SK-N-SH (cell line): ENCODE measurements around the gene CHMP6. TPM values are rescaled to one million over a fixed set of nuclear protein-coding genes. Genes with fewer than 3 reads are reported as not detected.
A peak's percentile ranks its signal among the peaks of the same experiment; 100 is the strongest.

Experiments
- CTCF ChIA-PET: fragments of 300-600, 350-600 bp; formaldehyde crosslinking; extraction: SDS; loops from one replicate; lab custom pipeline; 2021; lab: Yijun Ruan, JAX
- POLR2A ChIA-PET: fragments of 350-600 bp; sonication (Branson Sonifier 250); formaldehyde crosslinking; extraction: SDS; loops from one replicate; lab custom pipeline; 2020; ENCODE audit warnings: antibody characterized with exemption, inconsistent platforms; lab: Yijun Ruan, JAX
- DNase-seq: peaks from one replicate; pipeline ENCODE4 v3.0.0; 2012
- H2AFZ ChIP-seq: fragments of 200-600 bp; sonication (generic); 2 replicates; pipeline ENCODE4 v1.8.1; 2016; ENCODE audit warnings: antibody characterized with exemption, mild to moderate bottlenecking, low read depth
- H3F3A ChIP-seq: fragments of 200-600 bp; sonication (generic); replicated peaks from 2 replicates; pipeline ENCODE3; 2016; ENCODE audit warnings: antibody characterized with exemption, mild to moderate bottlenecking; ENCODE audit not compliant: insufficient read depth
- H3K27ac ChIP-seq, 2 experiments: fragments of 200-500 bp in 1 of 2; fragments of 200-600 bp in 1 of 2; sonication (Bioruptor generic) in 1 of 2; sonication (generic), shearing (Covaris generic) in 1 of 2; 2 replicates each; pipeline versions ENCODE4 v1.5.1 to v1.6.1; 2014 to 2016; ENCODE audit warnings: low read depth in 2 of 2, inconsistent platforms in 1 of 2, low read length in 1 of 2, mild to moderate bottlenecking in 1 of 2, mixed read lengths in 1 of 2
- H3K27me3 ChIP-seq: fragments of 200-600 bp; sonication (generic), shearing (Covaris generic); 2 replicates; pipeline ENCODE4 v1.6.1; 2016; ENCODE audit warnings: mixed run types; ENCODE audit not compliant: insufficient read depth
- H3K36me3 ChIP-seq, 2 experiments: fragments of 200-500 bp in 1 of 2; fragments of 200-600 bp in 1 of 2; sonication (Bioruptor generic) in 1 of 2; sonication (generic) in 1 of 2; replicated peaks in 1 of 2; 2 replicates each; pipeline versions ENCODE3 to v1.5.1; 2014 to 2016; ENCODE audit warnings: low read length in 1 of 2, mild to moderate bottlenecking in 1 of 2; ENCODE audit not compliant: insufficient read depth in 2 of 2, control insufficient read depth in 1 of 2
- H3K4me1 ChIP-seq, 2 experiments: fragments of 200-500 bp in 1 of 2; fragments of 200-600 bp in 1 of 2; sonication (Bioruptor generic) in 1 of 2; sonication (generic), shearing (Covaris generic) in 1 of 2; 2 replicates each; pipeline versions ENCODE4 v1.5.1 to v1.6.1; 2014 to 2016; ENCODE audit warnings: low read depth in 1 of 2, low read length in 1 of 2, mixed run types in 1 of 2; ENCODE audit not compliant: insufficient read depth in 2 of 2, control insufficient read depth in 1 of 2
- H3K4me2 ChIP-seq: fragments of 200-600 bp; sonication (generic), shearing (Covaris generic); 2 replicates; pipeline ENCODE4 v1.6.1; 2017; ENCODE audit warnings: mixed run types
- H3K4me3 ChIP-seq, 2 experiments: fragments of 200-500 bp in 1 of 2; fragments of 200-600 bp in 1 of 2; sonication (Bioruptor generic) in 1 of 2; sonication (generic), shearing (Covaris generic) in 1 of 2; 2 replicates each; pipeline versions ENCODE4 v1.5.1 to v1.8.1; 2014 to 2016; ENCODE audit warnings: low read depth in 2 of 2, inconsistent platforms in 1 of 2, low read length in 1 of 2, mild to moderate bottlenecking in 1 of 2, mixed read lengths in 1 of 2, moderate library complexity in 1 of 2
- H3K79me2 ChIP-seq: fragments of 200-600 bp; sonication (generic); 2 replicates; pipeline ENCODE4 v1.8.1; 2017; ENCODE audit warnings: mild to moderate bottlenecking; ENCODE audit not compliant: insufficient read depth
- H3K9ac ChIP-seq: fragments of 200-600 bp; sonication (generic); 2 replicates; pipeline ENCODE4 v1.6.1; 2017; ENCODE audit warnings: mixed run types
- H3K9me2 ChIP-seq: fragments of 200-600 bp; sonication (generic); 2 replicates; pipeline ENCODE4 v1.6.1; 2017; ENCODE audit warnings: mixed run types
- H3K9me3 ChIP-seq: fragments of 200-600 bp; sonication (generic); 2 replicates; pipeline ENCODE4 v1.6.1; 2017; ENCODE audit warnings: mixed run types, mild to moderate bottlenecking, moderate library complexity
- H4K20me1 ChIP-seq: fragments of 200-600 bp; sonication (generic); 2 replicates; pipeline ENCODE4 v1.6.1; 2017; ENCODE audit warnings: mild to moderate bottlenecking, mixed run types; ENCODE audit not compliant: insufficient read depth
- GABPA ChIP-seq: IDR thresholded peaks from 2 replicates; pipeline ENCODE4 v1.4.0; 2012; ENCODE audit warnings: low read depth, mild to moderate bottlenecking
- MXI1 ChIP-seq: IDR thresholded peaks from 2 replicates; pipeline ENCODE4 v1.6.1; 2012; ENCODE audit warnings: mild to moderate bottlenecking, low read depth, low read length, improper control_type of control experiment
- NFIC ChIP-seq: IDR thresholded peaks from 2 replicates; pipeline ENCODE4 v1.4.0; 2012; ENCODE audit warnings: borderline replicate concordance
- RCOR1 ChIP-seq: fragments of 150-350 bp; IDR thresholded peaks from 2 replicates; pipeline ENCODE4 v1.6.1; 2017; ENCODE audit warnings: antibody characterized with exemption, low read length
- YY1 ChIP-seq: IDR thresholded peaks from 2 replicates; pipeline ENCODE4 v1.4.0; 2012; ENCODE audit warnings: low read depth, mild to moderate bottlenecking
- WGBS: methylation state at CpG from one replicate; pipeline ENCODE4 v1.1.6; 2017; ENCODE audit warnings: low lambda C conversion rate; 5-methylcytosine and 5-hydroxymethylcytosine counted together
- polyA plus RNA-seq, 3 experiments: library from polyadenylated mRNA; depleted of rRNA; stranded (reverse); fragments of >200 nt; gene quantifications; 2 replicates each; pipeline ENCODE4 v1.2.3, GENCODE V29; 2012
- TF ChIP-seq, protein P1 (sequence below): fragments of 200-600 bp; sonication (generic); IDR thresholded peaks from 2 replicates; pipeline ENCODE4 v1.6.1; 2017; ENCODE audit warnings: antibody characterized with exemption, mild to moderate bottlenecking, moderate library complexity
- TF ChIP-seq, protein P2 (sequence below): fragments of 150-350 bp; IDR thresholded peaks from 2 replicates; pipeline ENCODE4 v1.6.1; 2016; ENCODE audit warnings: mild to moderate bottlenecking, low read depth, low read length
- TF ChIP-seq, protein P3 (sequence below): IDR thresholded peaks from 2 replicates; pipeline ENCODE4; 2012

CHMP6 gene
- polyA plus RNA-seq, 1 of the 3 experiments (the other 2 are of a cell fraction), result 44.1 TPM

DNA sequence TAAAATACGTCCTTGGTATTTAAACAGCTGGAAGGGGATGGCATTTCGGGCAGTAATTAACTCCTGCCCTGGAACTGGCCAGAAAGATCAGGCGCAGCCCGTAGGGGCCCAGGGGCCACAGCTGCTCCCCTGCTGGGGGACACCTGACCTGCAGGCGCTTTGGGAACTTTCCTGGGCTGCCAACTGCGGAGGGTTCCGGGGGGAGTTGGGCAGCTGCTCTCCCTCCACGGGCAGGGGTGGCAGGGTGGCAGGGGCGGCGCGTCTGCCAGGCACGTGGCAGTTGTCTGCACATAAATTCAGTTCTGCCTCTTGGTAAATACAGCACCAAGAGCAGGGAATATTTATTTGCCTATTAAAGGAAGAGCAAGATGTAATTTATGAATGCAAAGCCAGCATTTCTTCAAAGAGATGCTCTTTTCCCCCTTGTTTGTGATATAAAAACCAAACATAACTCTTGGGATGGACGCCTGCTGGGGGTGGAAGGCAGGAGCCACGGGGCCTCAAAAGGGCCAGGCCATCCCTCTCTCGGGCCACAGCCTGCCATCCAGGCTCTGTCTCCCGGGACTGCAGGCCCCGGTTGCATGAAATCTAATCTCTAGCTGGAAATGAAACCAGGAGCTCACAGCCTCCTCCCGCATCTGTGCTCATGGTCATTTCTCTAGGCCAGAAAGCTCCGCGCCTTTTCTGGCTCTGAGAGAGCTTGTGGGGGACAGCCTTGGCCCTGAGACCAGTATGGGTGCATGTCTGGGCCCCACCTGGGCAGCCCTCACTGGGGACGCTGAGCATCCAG is 29.9 kb upstream of the CHMP6 start:
- CTCF ChIA-PET, result interaction anchor here (1.1 to 2.0 kb wide), 9 partner anchors 9 to 488 kb away, joined by 3 to 8 read pairs (median 4); no protein-coding TSS in a partner anchor
- H2AFZ ChIP-seq, result no peak overlapping the region
- H4K20me1 ChIP-seq, result no peaks in the 10 kb centered on the region
- no peaks in the 10 kb centered on the region for H3K9me3 ChIP-seq
- no peak overlapping the region for H3K4me2 ChIP-seq
- H3K79me2 ChIP-seq, result no peaks in the 10 kb centered on the region
- H3K27me3 ChIP-seq, result no peaks in the 10 kb centered on the region
- H3K4me1 ChIP-seq, result peaks cover 0 to 37% of the 10 kb centered on the region in 2 experiments; a peak in 2 of 4 replicates
- H3K9ac ChIP-seq, result no peak overlapping the region
- 87% methylated on average over 21 of the region's 21 CpGs for WGBS
- H3K4me3 ChIP-seq, result no peak overlapping the region
- H3K9me2 ChIP-seq, result no peaks in the 10 kb centered on the region
- no peaks in the 10 kb centered on the region for H3F3A ChIP-seq
- TF ChIP-seq, protein P1, sequence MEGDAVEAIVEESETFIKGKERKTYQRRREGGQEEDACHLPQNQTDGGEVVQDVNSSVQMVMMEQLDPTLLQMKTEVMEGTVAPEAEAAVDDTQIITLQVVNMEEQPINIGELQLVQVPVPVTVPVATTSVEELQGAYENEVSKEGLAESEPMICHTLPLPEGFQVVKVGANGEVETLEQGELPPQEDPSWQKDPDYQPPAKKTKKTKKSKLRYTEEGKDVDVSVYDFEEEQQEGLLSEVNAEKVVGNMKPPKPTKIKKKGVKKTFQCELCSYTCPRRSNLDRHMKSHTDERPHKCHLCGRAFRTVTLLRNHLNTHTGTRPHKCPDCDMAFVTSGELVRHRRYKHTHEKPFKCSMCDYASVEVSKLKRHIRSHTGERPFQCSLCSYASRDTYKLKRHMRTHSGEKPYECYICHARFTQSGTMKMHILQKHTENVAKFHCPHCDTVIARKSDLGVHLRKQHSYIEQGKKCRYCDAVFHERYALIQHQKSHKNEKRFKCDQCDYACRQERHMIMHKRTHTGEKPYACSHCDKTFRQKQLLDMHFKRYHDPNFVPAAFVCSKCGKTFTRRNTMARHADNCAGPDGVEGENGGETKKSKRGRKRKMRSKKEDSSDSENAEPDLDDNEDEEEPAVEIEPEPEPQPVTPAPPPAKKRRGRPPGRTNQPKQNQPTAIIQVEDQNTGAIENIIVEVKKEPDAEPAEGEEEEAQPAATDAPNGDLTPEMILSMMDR, result peak; percentile 12; the same call in 1 of the 2 replicates
- TF ChIP-seq GABPA (no peak), YY1 (no peak), MXI1 (no peak), NFIC (no peak), RCOR1 (no peak)
- TF ChIP-seq, protein P2, sequence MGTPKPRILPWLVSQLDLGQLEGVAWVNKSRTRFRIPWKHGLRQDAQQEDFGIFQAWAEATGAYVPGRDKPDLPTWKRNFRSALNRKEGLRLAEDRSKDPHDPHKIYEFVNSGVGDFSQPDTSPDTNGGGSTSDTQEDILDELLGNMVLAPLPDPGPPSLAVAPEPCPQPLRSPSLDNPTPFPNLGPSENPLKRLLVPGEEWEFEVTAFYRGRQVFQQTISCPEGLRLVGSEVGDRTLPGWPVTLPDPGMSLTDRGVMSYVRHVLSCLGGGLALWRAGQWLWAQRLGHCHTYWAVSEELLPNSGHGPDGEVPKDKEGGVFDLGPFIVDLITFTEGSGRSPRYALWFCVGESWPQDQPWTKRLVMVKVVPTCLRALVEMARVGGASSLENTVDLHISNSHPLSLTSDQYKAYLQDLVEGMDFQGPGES, result no peak
- TF ChIP-seq, protein P3, sequence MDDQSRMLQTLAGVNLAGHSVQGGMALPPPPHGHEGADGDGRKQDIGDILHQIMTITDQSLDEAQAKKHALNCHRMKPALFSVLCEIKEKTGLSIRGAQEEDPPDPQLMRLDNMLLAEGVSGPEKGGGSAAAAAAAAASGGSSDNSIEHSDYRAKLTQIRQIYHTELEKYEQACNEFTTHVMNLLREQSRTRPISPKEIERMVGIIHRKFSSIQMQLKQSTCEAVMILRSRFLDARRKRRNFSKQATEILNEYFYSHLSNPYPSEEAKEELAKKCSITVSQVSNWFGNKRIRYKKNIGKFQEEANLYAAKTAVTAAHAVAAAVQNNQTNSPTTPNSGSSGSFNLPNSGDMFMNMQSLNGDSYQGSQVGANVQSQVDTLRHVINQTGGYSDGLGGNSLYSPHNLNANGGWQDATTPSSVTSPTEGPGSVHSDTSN, result no peak
- H3K36me3 ChIP-seq, result peaks cover 0 to 15% of the 10 kb centered on the region in 2 experiments
- POLR2A ChIA-PET, result no interaction called here
- no peak for DNase-seq
- peak overlapping the region in 1 of 2 experiments; percentile 19; a peak in 1 of 4 replicates for H3K27ac ChIP-seq
